Stimulated activated CD4-positive, alpha-beta T cell treated with anti-CD3 and anti-CD28 coated beads, Interleukin-1b, Interleukin-23, amount 100 ng/mL, for 24 hours (primary cell): Measurements from ENCODE around the gene PXMP2.

Experiments used
- DNase-seq, 4 experiments: peaks; one replicate each; pipeline ENCODE4 v3.0.0-alpha.2; 2020; ENCODE audit warnings: low read depth in 4 of 4, low spot score in 1 of 4

Gene PXMP2

GRCh38 chr12:132660052-132660451 is 27.3 kb upstream of the PXMP2 start:
- no peak for DNase-seq

- DNase-seq: no peak
Observed at GRCh38 chr12:132660996-132661395, 26.4 kb upstream of the PXMP2 start.

GRCh38 chr12:132661972-132662371 is 25.4 kb upstream of the PXMP2 start:
- DNase-seq: no peak

- DNase-seq: no peak
Observed at GRCh38 chr12:132662901-132663755, 24.3 kb upstream of the PXMP2 start.

- no peak for DNase-seq
Observed at GRCh38 chr12:132664206-132665148, 22.9 kb upstream of the PXMP2 start.

- no peak for DNase-seq
Observed at GRCh38 chr12:132665149-132665491, 22.3 kb upstream of the PXMP2 start.

- DNase-seq: no peak
Observed at GRCh38 chr12:132665794-132666193, 21.6 kb upstream of the PXMP2 start.

- no peak for DNase-seq
Observed at GRCh38 chr12:132668191-132669088, 18.9 kb upstream of the PXMP2 start.

- DNase-seq: no peak
Observed at GRCh38 chr12:132669166-132669879, 18.1 kb upstream of the PXMP2 start.

GRCh38 chr12:132672116-132672515 is 15.3 kb upstream of the PXMP2 start:
- DNase-seq: no peak

- DNase-seq: no peak
Observed at GRCh38 chr12:132672678-132673077, 14.7 kb upstream of the PXMP2 start.

- no peak for DNase-seq
Observed at GRCh38 chr12:132673288-132674179, 13.9 kb upstream of the PXMP2 start.

- no peak for DNase-seq
Observed at GRCh38 chr12:132674561-132674960, 12.8 kb upstream of the PXMP2 start.

- no peak for DNase-seq
Observed at GRCh38 chr12:132675757-132676432, 11.5 kb upstream of the PXMP2 start.

GRCh38 chr12:132677492-132677891 is 9.9 kb upstream of the PXMP2 start:
- DNase-seq: no peak

- DNase-seq: no peak
Observed at GRCh38 chr12:132685400-132685799, 2.0 kb upstream of the PXMP2 start.

- peak in 1 of 4 experiments; percentile 21 for DNase-seq
Observed at GRCh38 chr12:132686825-132687210, 569 bp upstream of the PXMP2 start.

- no peak for DNase-seq
Observed at GRCh38 chr12:132689227-132689626, 1.8 kb downstream of the PXMP2 start.

GRCh38 chr12:132690112-132690511 is 2.7 kb downstream of the PXMP2 start:
- no peak for DNase-seq
